Neural progenitor cell (in vitro differentiated cells): ENCODE results near the gene BAG1. TPM values are rescaled to one million over a fixed set of nuclear protein-coding genes. Genes with fewer than 3 reads are reported as not detected.

ENCODE experiments used
- DNase-seq: peaks from one replicate; pipeline ENCODE4 v3.0.0-alpha.2; 2016; ENCODE audit warnings: low spot score
- H2AFZ ChIP-seq: fragments of 200-600 bp; sonication (generic); replicated peaks from 2 replicates; pipeline ENCODE4 v1.6.1; 2016; ENCODE audit warnings: antibody characterized with exemption
- H3F3A ChIP-seq: fragments of 200-600 bp; sonication (generic); 2 replicates; pipeline ENCODE4 v1.6.1; 2016; ENCODE audit warnings: antibody characterized with exemption, low read depth
- H3K27ac ChIP-seq: fragments of 200-600 bp; sonication (generic); 2 replicates; pipeline ENCODE4 v1.5.1; 2016; ENCODE audit warnings: mild to moderate bottlenecking
- H3K27me3 ChIP-seq: fragments of 200-600 bp; sonication (generic); 2 replicates; pipeline ENCODE4 v1.6.1; 2016; ENCODE audit warnings: mild to moderate bottlenecking, moderate library complexity
- H3K36me3 ChIP-seq: fragments of 200-600 bp; sonication (generic); 2 replicates; pipeline ENCODE4 v1.5.1; 2016
- H3K4me1 ChIP-seq: fragments of 200-600 bp; sonication (generic); 2 replicates; pipeline ENCODE4 v1.6.1; 2016; ENCODE audit warnings: mixed run types
- H3K4me2 ChIP-seq: fragments of 200-600 bp; sonication (generic); 2 replicates; pipeline ENCODE4 v1.6.1; 2016
- H3K4me3 ChIP-seq: fragments of 200-600 bp; sonication (generic); 2 replicates; pipeline ENCODE4 v1.5.1; 2016
- H3K79me2 ChIP-seq: fragments of 200-600 bp; sonication (generic); 2 replicates; pipeline ENCODE4 v1.6.1; 2016; ENCODE audit warnings: low read depth
- H3K9ac ChIP-seq: fragments of 200-600 bp; sonication (generic); 2 replicates; pipeline ENCODE4 v1.6.1; 2016
- H3K9me3 ChIP-seq: fragments of 200-600 bp; sonication (generic); 2 replicates; pipeline ENCODE4 v1.5.1; 2016; ENCODE audit warnings: low read depth
- H4K20me1 ChIP-seq: fragments of 200-600 bp; sonication (generic); 2 replicates; pipeline ENCODE4 v1.6.1; 2016; ENCODE audit warnings: low read depth
- H3K27ac Mint-ChIP-seq: 3 replicates; pipeline ENCODE4 v1.8.0; 2021; ENCODE audit warnings: mixed read lengths
- H3K27me3 Mint-ChIP-seq: 2 replicates; pipeline ENCODE4 v1.8.0; 2022; ENCODE audit warnings: low read depth, mild to moderate bottlenecking, inconsistent platforms, moderate library complexity, mixed read lengths; ENCODE audit not compliant: insufficient read depth
- H3K36me3 Mint-ChIP-seq: 3 replicates; pipeline ENCODE4 v1.8.0; 2021; ENCODE audit warnings: mixed read lengths
- H3K4me1 Mint-ChIP-seq: 3 replicates; pipeline ENCODE4 v1.8.0; 2021; ENCODE audit warnings: mixed read lengths
- H3K4me3 Mint-ChIP-seq: 3 replicates; pipeline ENCODE4 v1.8.0; 2021; ENCODE audit warnings: mild to moderate bottlenecking, moderate library complexity, mixed read lengths
- H3K9me3 Mint-ChIP-seq: 3 replicates; pipeline ENCODE4 v1.8.0; 2020; ENCODE audit warnings: mixed read lengths
- CTCF ChIP-seq: fragments of 200-600 bp; sonication (generic); IDR thresholded peaks from 2 replicates; pipeline ENCODE4 v1.5.1; 2017; ENCODE audit warnings: antibody characterized with exemption, mild to moderate bottlenecking
- EZH2 ChIP-seq: fragments of 200-600 bp; sonication (generic); IDR thresholded peaks from 2 replicates; pipeline ENCODE4 v1.6.1; 2017; ENCODE audit warnings: antibody characterized with exemption, mild to moderate bottlenecking, moderate library complexity
- EZH2phosphoT487 ChIP-seq: fragments of 200-600 bp; sonication (generic); IDR thresholded peaks from 2 replicates; pipeline ENCODE4 v1.6.1; 2017; ENCODE audit warnings: antibody characterized with exemption
- total RNA-seq: library from RNA; depleted of rRNA; stranded (reverse); fragments of >200 nt; gene quantifications from 2 replicates; pipeline ENCODE4 v1.2.3, GENCODE V29; 2015; ENCODE audit warnings: low replicate concordance

The BAG1 gene
- total RNA-seq, 1 donor from 2014 or later = 44.3 TPM

- no peak overlapping the region for H3K27ac Mint-ChIP-seq
- Histone ChIP-seq H3K4me3 (no peak overlapping the region), H3K79me2 (peaks cover 54% of the 10 kb centered on the region)
These were observed 27.4 kb upstream of the BAG1 start for GRCh38 chr9:33291901-33292300.

GRCh38 chr9:33291031-33291397 lies 26.5 kb upstream of the BAG1 start:
- DNase-seq = no peak
- Histone ChIP-seq H3K9me3 (no peaks in the 10 kb centered on the region), H3K27ac (no peak overlapping the region), H3F3A (peaks cover 13% of the 10 kb centered on the region), H3K4me2 (peak overlapping the region; percentile 91), H3K4me3 (peak overlapping the region; percentile 94), H3K4me1 (peaks cover 4% of the 10 kb centered on the region), H3K79me2 (peaks cover 48% of the 10 kb centered on the region), H2AFZ (peak overlapping the region; percentile 99), H4K20me1 (no peaks in the 10 kb centered on the region), H3K9ac (peak overlapping the region; percentile 92), H3K36me3 (no peaks in the 10 kb centered on the region), H3K27me3 (no peaks in the 10 kb centered on the region)
- peaks cover 17% of the 10 kb centered on the region for H3K4me1 Mint-ChIP-seq
- peaks cover 5% of the 10 kb centered on the region for H3K27me3 Mint-ChIP-seq
- no peaks in the 10 kb centered on the region for H3K9me3 Mint-ChIP-seq
- peak overlapping the region; percentile 96 for H3K27ac Mint-ChIP-seq
- TF ChIP-seq EZH2phosphoT487 = no peak
- no peak for TF ChIP-seq EZH2
- no peak for TF ChIP-seq CTCF
- H3K4me3 Mint-ChIP-seq = peak overlapping the region; percentile 99
- H3K36me3 Mint-ChIP-seq = peaks cover 6% of the 10 kb centered on the region

More at GRCh38 chr9:33291901-33292300, 27.4 kb upstream of the BAG1 start:
- Mint-ChIP-seq H3K36me3 (peaks cover 8% of the 10 kb centered on the region), H3K27me3 (peaks cover 5% of the 10 kb centered on the region), H3K9me3 (no peaks in the 10 kb centered on the region), H3K4me1 (peaks cover 17% of the 10 kb centered on the region), H3K4me3 (peak overlapping the region; percentile 99)
- Histone ChIP-seq H3K9ac (no peak overlapping the region), H3K4me1 (peaks cover 4% of the 10 kb centered on the region), H2AFZ (no peak overlapping the region), H3K27ac (no peak overlapping the region), H3K4me2 (peak overlapping the region; percentile 91), H3K27me3 (no peaks in the 10 kb centered on the region), H3F3A (peaks cover 6% of the 10 kb centered on the region), H3K9me3 (no peaks in the 10 kb centered on the region), H4K20me1 (no peaks in the 10 kb centered on the region), H3K36me3 (no peaks in the 10 kb centered on the region)
- TF ChIP-seq EZH2 = no peak
- TF ChIP-seq EZH2phosphoT487 = no peak
- no peak for DNase-seq

- peak; percentile 98 for DNase-seq
- Histone ChIP-seq H3K79me2 (peaks cover 43% of the 10 kb centered on the region), H3K4me1 (peaks cover 4% of the 10 kb centered on the region), H3K4me3 (peak within 1 kb of the TSS; percentile 94), H3K4me2 (peak within 1 kb of the TSS; percentile 91), H3K9me3 (no peaks in the 10 kb centered on the region), H4K20me1 (no peaks in the 10 kb centered on the region), H3K9ac (peak within 1 kb of the TSS; percentile 92), H3K27me3 (no peaks in the 10 kb centered on the region), H2AFZ (peak within 1 kb of the TSS; percentile 99), H3F3A (peaks cover 13% of the 10 kb centered on the region), H3K27ac (peak within 1 kb of the TSS; percentile 85), H3K36me3 (no peaks in the 10 kb centered on the region)
- Mint-ChIP-seq H3K4me3 (peak within 1 kb of the TSS; percentile 99), H3K9me3 (no peaks in the 10 kb centered on the region), H3K27me3 (peaks cover 5% of the 10 kb centered on the region), H3K36me3 (peaks cover 3% of the 10 kb centered on the region), H3K4me1 (peaks cover 17% of the 10 kb centered on the region), H3K27ac (peak within 1 kb of the TSS; percentile 96)
- TF ChIP-seq EZH2 (no peak), CTCF (no peak), EZH2phosphoT487 (no peak)
These were observed 25.9 kb upstream of the BAG1 start, which contains the start of gene NFX1 for GRCh38 chr9:33290247-33291030. TSS of gene NFX1 (plus strand) at chr9:33290516. CDS start at chr9:33290573, 57 bp downstream.

GRCh38 chr9:33289936-33290246 lies 25.4 kb upstream of the BAG1 start:
- Histone ChIP-seq H2AFZ (peak overlapping the region; percentile 99), H3K4me1 (peaks cover 4% of the 10 kb centered on the region), H3F3A (peaks cover 13% of the 10 kb centered on the region), H3K9ac (peak overlapping the region; percentile 92), H3K36me3 (no peaks in the 10 kb centered on the region), H3K4me2 (peak overlapping the region; percentile 91), H3K79me2 (peaks cover 43% of the 10 kb centered on the region), H3K9me3 (no peaks in the 10 kb centered on the region), H4K20me1 (no peaks in the 10 kb centered on the region), H3K4me3 (peak overlapping the region; percentile 94), H3K27me3 (no peaks in the 10 kb centered on the region), H3K27ac (peak overlapping the region; percentile 85)
- Mint-ChIP-seq H3K27ac (peak overlapping the region; percentile 96), H3K9me3 (no peaks in the 10 kb centered on the region), H3K4me1 (peaks cover 17% of the 10 kb centered on the region), H3K27me3 (peaks cover 5% of the 10 kb centered on the region), H3K4me3 (peak overlapping the region; percentile 99), H3K36me3 (peaks cover 2% of the 10 kb centered on the region)
- DNase-seq = no peak
- TF ChIP-seq EZH2phosphoT487 (no peak), CTCF (no peak), EZH2 (no peak)
